ENCODE measurements around the gene CYB5R4. TPM values are rescaled to one million over a fixed set of nuclear protein-coding genes. Genes with fewer than 3 reads are reported as not detected.
A peak's percentile ranks its signal among the peaks of the same experiment; 100 is the strongest.

The CYB5R4 gene
- total RNA-seq, 2 experiments from 2014 or later = 26.9 to 27.0 TPM

DNA sequence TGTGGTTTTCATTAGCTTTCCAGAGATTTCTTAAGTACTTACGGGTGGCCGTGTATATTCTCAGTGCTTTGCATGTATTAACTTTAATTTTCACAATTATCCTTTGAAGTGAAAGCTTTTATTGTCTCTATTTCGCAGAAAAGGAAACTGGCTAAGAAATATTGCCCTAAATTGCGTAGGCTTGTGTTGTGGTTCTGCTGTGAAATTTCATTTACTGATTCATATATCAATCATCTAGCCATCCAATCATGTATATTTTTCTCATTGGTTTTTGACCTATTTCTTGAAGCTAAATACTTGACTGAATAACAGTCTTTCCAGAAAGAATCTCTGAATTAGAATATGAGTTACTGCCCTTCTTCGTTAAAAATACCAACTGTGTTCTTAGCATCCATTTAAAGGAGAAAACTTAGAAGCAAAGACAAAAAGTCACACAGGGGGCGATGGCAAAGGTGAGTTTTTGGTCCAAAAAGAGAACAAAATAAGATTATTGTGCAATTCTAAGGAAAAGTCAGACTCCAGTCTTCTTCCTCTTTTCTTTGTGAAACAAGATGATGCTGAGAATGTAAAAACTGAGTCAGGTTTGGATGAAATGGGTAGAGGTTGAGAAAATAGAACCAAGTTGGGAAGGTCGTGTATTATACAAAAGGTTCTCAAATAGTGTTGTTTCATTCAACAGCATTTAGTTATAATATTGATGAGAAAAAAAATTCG is 1.4 kb downstream of the CYB5R4 start:
- H3K4me1 Mint-ChIP-seq (ENCODE audit: low read depth) = peaks cover 32% of the 10 kb centered on the region
- TF ChIP-seq CTCF (IDR thresholded peaks at IDR 0.05) = no peak
- peak overlapping the region; percentile 82 for H3K27ac Mint-ChIP-seq
- no peaks in the 10 kb centered on the region for H3K27me3 Mint-ChIP-seq
- H3K4me3 Mint-ChIP-seq = peak overlapping the region; percentile 88
- ChIA-PET POLR2A (no interaction called here), CTCF (interaction anchor here (1.2 to 2.3 kb wide), 4 partner anchors 23 to 795 kb away, joined by 3 to 12 read pairs (median 8); partner anchors contain the start of genes CEP162 and UBE3D)
- no peak for ATAC-seq
- H3K36me3 Mint-ChIP-seq (ENCODE audit: low read depth) = peaks cover 17% of the 10 kb centered on the region
- intact Hi-C loops (cut with micrococcal nuclease) = no loop called here
- no peaks in the 10 kb centered on the region for H3K9me3 Mint-ChIP-seq
- DNase-seq = no peak

DNA sequence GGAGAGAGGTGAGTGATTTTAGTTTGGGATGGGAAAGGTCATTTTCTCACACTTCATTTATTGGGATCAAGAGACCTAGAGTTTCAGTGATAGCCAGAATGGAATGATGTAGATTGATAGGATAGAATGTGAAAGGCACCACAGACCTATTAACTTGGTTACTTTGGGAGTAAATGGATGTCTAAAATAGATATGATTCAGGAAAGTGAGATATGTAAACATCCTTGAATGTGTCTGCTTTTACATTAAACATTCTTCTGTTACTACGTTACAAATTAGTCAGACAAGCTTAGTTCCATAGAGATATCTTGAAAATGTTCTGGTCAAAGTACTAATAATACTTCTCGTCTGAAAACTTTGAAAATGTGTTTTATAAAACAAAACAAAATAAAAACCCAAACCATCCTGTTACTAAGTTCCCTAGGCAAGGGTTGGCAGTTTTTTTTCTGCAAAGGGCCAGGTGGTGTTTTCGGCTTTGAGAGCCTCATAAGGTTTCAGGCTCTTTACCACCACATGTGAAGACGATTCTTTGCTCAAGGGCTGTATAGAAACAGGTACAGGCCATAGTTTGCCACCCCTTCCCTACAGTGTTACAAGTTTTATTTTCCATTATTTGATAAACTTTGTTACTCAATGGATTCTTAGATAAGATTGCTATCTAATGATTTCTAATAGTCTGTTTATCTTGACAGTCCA is 3.4 kb downstream of the CYB5R4 start:
- CTCF ChIA-PET = no interaction called here
- Mint-ChIP-seq H3K4me1 (ENCODE audit: low read depth) (peaks cover 35% of the 10 kb centered on the region), H3K36me3 (ENCODE audit: low read depth) (peaks cover 32% of the 10 kb centered on the region), H3K9me3 (peaks cover 9% of the 10 kb centered on the region), H3K27ac (no peak overlapping the region), H3K4me3 (no peak overlapping the region), H3K27me3 (no peaks in the 10 kb centered on the region)
- no peak for ATAC-seq
- TF ChIP-seq CTCF (IDR thresholded peaks at IDR 0.05) = no peak
- POLR2A ChIA-PET = no interaction called here
- no peak for DNase-seq
- intact Hi-C loops (cut with micrococcal nuclease) = no loop called here

DNA sequence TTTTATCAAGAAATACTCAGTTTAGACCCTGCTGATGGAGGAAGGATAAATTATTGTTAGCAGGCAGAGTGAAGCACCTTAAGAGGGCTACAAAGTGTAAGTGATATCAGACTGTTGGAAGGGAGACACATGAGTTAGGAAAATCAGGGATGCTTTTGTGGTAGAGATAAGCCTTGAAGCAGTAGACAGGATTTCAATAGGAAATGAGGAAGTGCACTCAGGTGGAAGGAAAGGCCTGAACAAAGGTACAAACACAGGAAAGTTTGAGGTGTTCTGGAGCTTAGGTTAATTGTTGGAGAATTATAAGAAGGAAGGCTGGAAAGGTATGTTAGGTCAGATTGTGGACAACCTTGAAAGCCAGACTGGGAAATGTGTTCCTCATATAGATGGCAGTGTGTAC is 7.6 kb downstream of the CYB5R4 start:
- ChIA-PET CTCF (interaction anchor here (1.2 kb wide), 1 partner anchor 17 kb away, joined by 4 read pairs; no protein-coding TSS in a partner anchor), POLR2A (no interaction called here)
- Mint-ChIP-seq H3K4me3 (no peak overlapping the region), H3K27ac (no peak overlapping the region), H3K9me3 (peaks cover 10% of the 10 kb centered on the region), H3K4me1 (ENCODE audit: low read depth) (peaks cover 16% of the 10 kb centered on the region), H3K36me3 (ENCODE audit: low read depth) (peaks cover 47% of the 10 kb centered on the region), H3K27me3 (no peaks in the 10 kb centered on the region)
- no peak for TF ChIP-seq CTCF (IDR thresholded peaks at IDR 0.05)
- no peak for ATAC-seq
- intact Hi-C loops (cut with micrococcal nuclease) = no loop called here
- DNase-seq = no peak

DNA sequence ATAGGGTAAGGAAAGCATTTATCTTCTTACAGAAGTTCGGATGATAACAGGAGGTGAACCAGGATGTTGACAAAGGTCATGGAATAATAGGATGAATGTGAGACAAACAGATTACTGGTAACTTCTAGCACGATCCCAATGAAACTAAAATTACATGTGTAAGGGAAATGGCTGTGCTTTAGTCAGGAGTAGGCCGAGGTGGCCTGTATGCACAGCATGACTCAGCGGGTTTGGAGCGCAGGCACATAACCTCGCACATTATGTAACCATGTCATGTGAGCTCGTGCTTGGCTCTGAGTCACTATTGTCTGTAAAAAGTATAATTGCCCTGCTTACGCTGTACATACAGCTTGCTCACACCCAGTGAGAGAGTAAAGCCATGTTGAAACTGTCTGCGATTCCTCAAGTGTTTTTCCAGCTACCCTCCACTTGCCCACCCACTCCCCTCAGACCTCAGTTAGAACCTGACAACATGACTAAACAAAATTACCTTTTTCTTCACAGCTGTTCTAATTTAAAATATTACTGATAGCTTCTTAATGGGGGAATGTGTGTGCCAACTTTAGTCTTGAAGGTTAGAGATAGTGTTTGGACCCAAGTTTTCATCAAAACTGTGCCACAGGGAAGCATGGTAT is 8.2 kb downstream of the CYB5R4 start:
- DNase-seq = peak; percentile 51
- H3K36me3 Mint-ChIP-seq (ENCODE audit: low read depth) = peaks cover 47% of the 10 kb centered on the region
- CTCF ChIA-PET = interaction anchor here (1.2 kb wide), 1 partner anchor 16 kb away, joined by 4 read pairs; no protein-coding TSS in a partner anchor

More for the DNA sequence above, 8.2 kb downstream of the CYB5R4 start:
- Mint-ChIP-seq H3K4me3 (no peak overlapping the region), H3K9me3 (peaks cover 10% of the 10 kb centered on the region), H3K27ac (no peak overlapping the region), H3K4me1 (ENCODE audit: low read depth) (peaks cover 16% of the 10 kb centered on the region), H3K27me3 (no peaks in the 10 kb centered on the region)
- POLR2A ChIA-PET = no interaction called here
- ATAC-seq = no peak
- TF ChIP-seq CTCF (IDR thresholded peaks at IDR 0.05) = no peak
- intact Hi-C loops (cut with micrococcal nuclease) = no loop called here
